H1 (cell line): ENCODE results near the gene SLC9A7. TPM values are rescaled to one million over a fixed set of nuclear protein-coding genes. Genes with fewer than 3 reads are reported as not detected.

ENCODE experiments used
- CTCF ChIA-PET: fragments of 300-600 bp; sonication (Branson Sonifier 250); formaldehyde crosslinking; loops from one replicate; lab custom pipeline; 2021; ENCODE audit not compliant: partially characterized antibody; lab: Charles Lee
- POLR2A ChIA-PET: fragments of 300-600 bp; sonication (Branson Sonifier 250); formaldehyde crosslinking; loops from one replicate; lab custom pipeline; 2021; ENCODE audit warnings: inconsistent platforms; ENCODE audit not compliant: partially characterized antibody; lab: Charles Lee
- DNase-seq, 2 experiments: peaks; one replicate each; pipeline versions ENCODE4 v3.0.0 to v3.0.0-alpha.2; 2010 to 2022; ENCODE audit warnings: low spot score in 2 of 2, low read depth in 1 of 2, mixed read lengths in 1 of 2
- FAIRE-seq: peaks from 2 replicates; lab custom pipeline; 2011; peaks lifted over from hg19 to GRCh38; lab: Jason Lieb, UNC
- H2AFZ ChIP-seq: 2 replicates; pipeline ENCODE4 v1.8.1; 2012; ENCODE audit warnings: low read length, inconsistent platforms
- H2AK5ac ChIP-seq: 2 replicates; pipeline ENCODE4 v1.6.1; 2013; ENCODE audit warnings: low read depth, low read length
- H2BK120ac ChIP-seq: replicated peaks from 2 replicates; pipeline ENCODE3; 2013; ENCODE audit warnings: low read depth, low read length, inconsistent platforms
- H2BK12ac ChIP-seq: 2 replicates; pipeline ENCODE4 v1.6.1; 2013; ENCODE audit warnings: low read depth, low read length
- H2BK15ac ChIP-seq: 2 replicates; pipeline ENCODE4 v1.6.1; 2013; ENCODE audit warnings: low read length
- H2BK20ac ChIP-seq: 2 replicates; pipeline ENCODE4 v1.6.1; 2013; ENCODE audit warnings: low read length
- H2BK5ac ChIP-seq: 2 replicates; pipeline ENCODE4 v1.6.1; 2013; ENCODE audit warnings: low read depth, low read length
- H3K14ac ChIP-seq: 2 replicates; pipeline ENCODE4 v1.6.1; 2013; ENCODE audit warnings: inconsistent platforms; ENCODE audit not compliant: insufficient read length
- H3K18ac ChIP-seq: 2 replicates; pipeline ENCODE4 v1.6.1; 2013; ENCODE audit warnings: low read length; ENCODE audit errors: extremely low read depth
- H3K23ac ChIP-seq: 2 replicates; pipeline ENCODE4 v1.6.1; 2013; ENCODE audit warnings: inconsistent platforms; ENCODE audit not compliant: insufficient read length
- H3K23me2 ChIP-seq: 2 replicates; pipeline ENCODE4 v1.6.1; 2013; ENCODE audit warnings: low read depth, low read length
- H3K27ac ChIP-seq: 2 replicates; pipeline ENCODE4 v1.6.1; 2011; ENCODE audit warnings: low read depth, low read length, inconsistent platforms
- H3K27me3 ChIP-seq, 4 experiments: replicated peaks in 1 of 4; 1 replicate in 1 of 4; 2 replicates in 3 of 4; pipeline versions ENCODE4 v1.6.1 to v1.8.1; 2011 to 2013; ENCODE audit warnings: low read length in 3 of 4, mild to moderate bottlenecking in 3 of 4, inconsistent platforms in 2 of 4, mixed read lengths in 2 of 4, moderate library complexity in 1 of 4; ENCODE audit not compliant: control insufficient read depth in 3 of 4, insufficient read depth in 3 of 4; ENCODE audit errors: extremely low read depth in 1 of 4
- H3K36me3 ChIP-seq, 4 experiments: 2 replicates each; pipeline versions ENCODE4 v1.6.1 to v1.8.1; 2011 to 2013; ENCODE audit warnings: mild to moderate bottlenecking in 4 of 4, low read length in 3 of 4, moderate library complexity in 2 of 4, control low read depth in 1 of 4, inconsistent platforms in 1 of 4; ENCODE audit not compliant: insufficient read depth in 4 of 4, control insufficient read depth in 2 of 4
- H3K4ac ChIP-seq: replicated peaks from 2 replicates; pipeline ENCODE3; 2013; ENCODE audit warnings: low read length, low read depth, mixed read lengths, inconsistent platforms; ENCODE audit not compliant: insufficient read length
- H3K4me1 ChIP-seq, 4 experiments: replicated peaks in 1 of 4; 1 replicate in 1 of 4; 2 replicates in 3 of 4; pipeline versions ENCODE4 v1.6.1 to v1.8.1; 2011 to 2013; ENCODE audit warnings: low read length in 3 of 4, inconsistent platforms in 2 of 4, mixed read lengths in 1 of 4; ENCODE audit not compliant: insufficient read depth in 4 of 4, control insufficient read depth in 3 of 4
- H3K4me2 ChIP-seq, 2 experiments: 2 replicates each; pipeline versions ENCODE4 v1.6.1 to v1.8.1; 2011 to 2013; ENCODE audit warnings: low read depth in 2 of 2, low read length in 2 of 2, control low read depth in 1 of 2, inconsistent platforms in 1 of 2, mild to moderate bottlenecking in 1 of 2; ENCODE audit not compliant: insufficient read depth in 1 of 2
- H3K4me3 ChIP-seq, 4 experiments: fragments of 200-600, 300-600 bp in 1 of 4; sonication (generic), shearing (Covaris generic), sonication (Bioruptor Twin) in 1 of 4; 2 replicates each; pipeline versions ENCODE4 v1.5.1 to v1.8.1; 2011 to 2016; ENCODE audit warnings: low read length in 4 of 4, low read depth in 3 of 4, control low read depth in 2 of 4, inconsistent platforms in 2 of 4, mild to moderate bottlenecking in 2 of 4, mixed read lengths in 1 of 4, moderate library complexity in 1 of 4; ENCODE audit not compliant: insufficient read depth in 2 of 4; ENCODE audit errors: extremely low read depth in 1 of 4
- H3K56ac ChIP-seq: replicated peaks from 2 replicates; pipeline ENCODE3; 2013; ENCODE audit warnings: low read depth, mild to moderate bottlenecking, mixed read lengths, low read length, inconsistent platforms; ENCODE audit not compliant: insufficient read length
- H3K79me1 ChIP-seq: 2 replicates; pipeline ENCODE4 v1.6.1; 2013; ENCODE audit warnings: low read depth, low read length, control low read depth
- H3K79me2 ChIP-seq, 2 experiments: 2 replicates each; pipeline versions ENCODE4 v1.6.1 to v1.8.1; 2012 to 2013; ENCODE audit warnings: low read length in 2 of 2, mild to moderate bottlenecking in 2 of 2, inconsistent platforms in 1 of 2; ENCODE audit not compliant: insufficient read depth in 2 of 2, control insufficient read depth in 1 of 2
- H3K9ac ChIP-seq, 4 experiments: replicated peaks in 1 of 4; 1 replicate in 1 of 4; 2 replicates in 3 of 4; pipeline versions ENCODE4 v1.6.1 to v1.8.1; 2011 to 2013; ENCODE audit warnings: low read depth in 3 of 4, low read length in 3 of 4, control low read depth in 2 of 4, mild to moderate bottlenecking in 2 of 4, moderate library complexity in 2 of 4, inconsistent platforms in 1 of 4; ENCODE audit errors: extremely low read depth in 1 of 4
- H3K9me3 ChIP-seq, 2 experiments: 2 replicates each; pipeline versions ENCODE4 v1.6.1 to v1.8.1; 2012 to 2013; ENCODE audit warnings: mild to moderate bottlenecking in 2 of 2, moderate library complexity in 2 of 2, control low read depth in 1 of 2, inconsistent platforms in 1 of 2, low read depth in 1 of 2, low read length in 1 of 2, mixed read lengths in 1 of 2; ENCODE audit not compliant: insufficient read depth in 2 of 2
- H4K20me1 ChIP-seq, 2 experiments: replicated peaks in 1 of 2; 2 replicates each; pipeline versions ENCODE3 to v1.8.1; 2011 to 2013; ENCODE audit warnings: inconsistent platforms in 2 of 2, low read length in 2 of 2, mild to moderate bottlenecking in 1 of 2; ENCODE audit not compliant: insufficient read depth in 2 of 2, control insufficient read depth in 1 of 2
- H4K5ac ChIP-seq: 2 replicates; pipeline ENCODE4 v1.6.1; 2013; ENCODE audit warnings: low read length, low read depth, mixed read lengths, inconsistent platforms; ENCODE audit not compliant: insufficient read length
- H4K8ac ChIP-seq: 2 replicates; pipeline ENCODE4 v1.8.0; 2013; ENCODE audit warnings: mild to moderate bottlenecking, moderate library complexity, low read length, inconsistent platforms; ENCODE audit not compliant: insufficient read depth; ENCODE audit errors: extremely low read depth
- H4K91ac ChIP-seq: replicated peaks from 2 replicates; pipeline ENCODE3; 2013; ENCODE audit warnings: low read length, mixed read lengths, inconsistent platforms; ENCODE audit not compliant: insufficient read length
- ATF3 ChIP-seq: IDR thresholded peaks from 2 replicates; pipeline ENCODE4 v1.6.1; 2011; ENCODE audit warnings: low read depth, mild to moderate bottlenecking, low read length; ENCODE audit not compliant: insufficient read depth
- CBX5 ChIP-seq: fragments of 300-800, 300-1000 bp; sonication (generic); IDR thresholded peaks from 2 replicates; pipeline ENCODE4 v1.7.1; 2016; ENCODE audit warnings: antibody characterized with exemption, low read length, low read depth
- FOSL1 ChIP-seq: IDR thresholded peaks from 2 replicates; pipeline ENCODE4 v1.6.1; 2011; ENCODE audit warnings: mild to moderate bottlenecking, low read depth, low read length, moderate library complexity; ENCODE audit not compliant: insufficient read depth
- JUND ChIP-seq: IDR thresholded peaks from 2 replicates; pipeline ENCODE4 v1.6.1; 2011; ENCODE audit warnings: mild to moderate bottlenecking, improper control_type of control experiment, low read length
- MAX ChIP-seq: IDR thresholded peaks from 2 replicates; pipeline ENCODE4 v1.6.1; 2012; ENCODE audit warnings: inconsistent platforms
- POU5F1 ChIP-seq: IDR thresholded peaks from 2 replicates; pipeline ENCODE4 v1.6.1; 2011; ENCODE audit warnings: low read depth, mild to moderate bottlenecking, low read length, moderate library complexity
- RNF2 ChIP-seq: fragments of 200-900, 300-1000 bp; sonication (generic); IDR thresholded peaks from 2 replicates; pipeline ENCODE4 v1.7.1; 2016; ENCODE audit warnings: borderline replicate concordance, low read depth, mild to moderate bottlenecking, antibody characterized with exemption, low read length; ENCODE audit not compliant: poor library complexity, severe bottlenecking; ENCODE audit errors: missing control alignments
- RXRA ChIP-seq: IDR thresholded peaks from 2 replicates; pipeline ENCODE4 v1.6.1; 2011; ENCODE audit warnings: low read depth, mild to moderate bottlenecking, low read length, moderate library complexity; ENCODE audit not compliant: insufficient read depth
- SAP30 ChIP-seq: fragments of 300-600 bp; sonication (generic); IDR thresholded peaks from 2 replicates; pipeline ENCODE4 v1.7.1; 2012; ENCODE audit warnings: low read length, moderate library complexity, mild to moderate bottlenecking, inconsistent platforms; ENCODE audit not compliant: insufficient read depth, insufficient replicate concordance
- SP1 ChIP-seq: IDR thresholded peaks from 2 replicates; pipeline ENCODE4 v1.6.1; 2011; ENCODE audit warnings: low read depth, low read length
- SUZ12 ChIP-seq: fragments of 200-600 bp; sonication (generic); IDR thresholded peaks from 2 replicates; pipeline ENCODE4 v1.6.1; 2012; ENCODE audit warnings: mild to moderate bottlenecking, inconsistent platforms, low read length, moderate library complexity, mixed read lengths
- WGBS, 2 experiments: shearing (Covaris generic) in 1 of 2; methylation state at CpG; one replicate each; pipeline versions ENCODE4 v1.1.6 to v1.1.7; 2013 to 2015; ENCODE audit warnings: low lambda C conversion rate in 2 of 2, mixed read lengths in 2 of 2, inconsistent platforms in 1 of 2, low coverage in 1 of 2, missing lambda C conversion rate in 1 of 2; ENCODE audit not compliant: insufficient replicate concordance in 2 of 2, insufficient coverage in 1 of 2, insufficient read length in 1 of 2; ENCODE audit errors: extremely low coverage in 1 of 2, missing lambda C conversion rate in 1 of 2; 5-methylcytosine and 5-hydroxymethylcytosine counted together
- polyA plus RNA-seq, 7 experiments: library from polyadenylated mRNA; depleted of rRNA in 3 of 7; stranded (reverse) in 5 of 7; unstranded in 2 of 7; fragments of >200 nt in 5 of 7; fragments of 200-250 nt in 2 of 7; gene quantifications; 1 replicate in 5 of 7; 2 replicates in 1 of 7; 4 replicates in 1 of 7; pipeline versions ENCODE4 v1.2.1 to v1.2.3, GENCODE V29; 2011 to 2013; ENCODE audit warnings: missing spikeins in 2 of 7, mixed read lengths in 2 of 7
- total RNA-seq: library from RNA; stranded (reverse); fragmentation: NEBNext Ultra II Directional; extraction: Animal tissue kit (Norgen Biotek cat#: 25700); gene quantifications from 2 replicates; pipeline ENCODE4 v1.2.1, GENCODE V29; 2021

SLC9A7 gene
- total and polyA plus RNA-seq, 2 of the 8 experiments (the other 6 are each of a cell fraction or from before 2014, with no cell fraction given), result 6.7 to 17.2 TPM

- Histone ChIP-seq H3K14ac (no peak overlapping the region), H3K9me3 (no peaks in the 10 kb centered on the region), H3K23me2 (no peaks in the 10 kb centered on the region), H3K9ac (no peak overlapping the region), H2BK12ac (no peak overlapping the region), H3K4me2 (peak overlapping the region in 1 of 2 experiments; percentile 21; a peak in 1 of 4 replicates), H3K79me2 (peaks cover 0 to 12% of the 10 kb centered on the region in 2 experiments; a peak in 1 of 4 replicates), H2BK120ac (no peak overlapping the region), H3K56ac (no peak overlapping the region), H4K20me1 (no peaks in the 10 kb centered on the region), H3K27ac (no peak overlapping the region), H3K79me1 (no peaks in the 10 kb centered on the region), H2AFZ (no peak overlapping the region), H3K4me3 (no peak overlapping the region), H3K4me1 (peaks cover 0 to 4% (median 0%) of the 10 kb centered on the region in 4 experiments; a peak in 2 of 7 replicates), H2BK20ac (no peak overlapping the region), H2BK15ac (no peak overlapping the region), H4K5ac (no peak overlapping the region), H3K18ac (no peak overlapping the region), H2BK5ac (no peak overlapping the region), H3K23ac (no peak overlapping the region), H4K8ac (no peak overlapping the region), H3K27me3 (no peaks in the 10 kb centered on the region), H3K36me3 (no peaks in the 10 kb centered on the region), H3K4ac (no peak overlapping the region), H2AK5ac (no peak overlapping the region), H4K91ac (no peak overlapping the region)
- 77% methylated on average over 8 of the region's 8 CpGs; no CpG with 5 or more reads in 1 of the 2 experiments for WGBS, 2 experiments
- ChIA-PET CTCF (interaction anchor here (1.1 kb wide), 1 partner anchor 10 kb away, joined by 3 read pairs; no protein-coding TSS in a partner anchor), POLR2A (no interaction called here)
- DNase-seq, result no peak
- no peak for FAIRE-seq
- TF ChIP-seq RXRA (no peak), CBX5 (no peak), RNF2 (no peak), FOSL1 (no peak), JUND (no peak), POU5F1 (no peak), SUZ12 (no peak), MAX (no peak), SAP30 (no peak), SP1 (no peak), ATF3 (no peak)
Observed at GRCh38 chrX:46710927-46711623, 47.8 kb downstream of the SLC9A7 start.
